ENCODE measurements around the gene TEKT5.

GRCh38 chr16:10629592-10629963 lies 65.2 kb downstream of the TEKT5 start:
- no peak for TF ChIP-seq CTCF (IDR thresholded peaks at IDR 0.05)
- TF ChIP-seq POLR2AphosphoS5 (IDR thresholded peaks at IDR 0.05; ENCODE audit: low read depth, low read length) = no peak
- TF ChIP-seq SIN3A (IDR thresholded peaks at IDR 0.05; ENCODE audit: borderline replicate concordance, insufficient read depth, low read depth, low read length) = no peak
- TF ChIP-seq REST (IDR thresholded peaks at IDR 0.05; ENCODE audit: insufficient read depth in 1 of 2, low read depth in 2 of 2, low read length in 1 of 2) = no peak
